Measurements from ENCODE around the gene TSPAN11.

GRCh38 chr12:30936036-30936435 lies 9.5 kb downstream of the TSPAN11 start:
- no peak for TF ChIP-seq CTCF (IDR thresholded peaks at IDR 0.05)
- no peak for TF ChIP-seq EZH2 (IDR thresholded peaks at IDR 0.05; ENCODE audit: borderline replicate concordance, insufficient read depth, low read depth, low read length, poor library complexity, severe bottlenecking)
